ENCODE measurements around the gene CRYBG2. TPM values are rescaled to one million over a fixed set of nuclear protein-coding genes. Genes with fewer than 3 reads are reported as not detected.
"Not testable (repeated sequence)": the region's sequence is repeated elsewhere in the genome, so short reads cannot be mapped to it uniquely, and the experiment has no call there.

Gene CRYBG2
- total RNA-seq, 1 donor from 2014 or later, result 7.0 TPM

DNA sequence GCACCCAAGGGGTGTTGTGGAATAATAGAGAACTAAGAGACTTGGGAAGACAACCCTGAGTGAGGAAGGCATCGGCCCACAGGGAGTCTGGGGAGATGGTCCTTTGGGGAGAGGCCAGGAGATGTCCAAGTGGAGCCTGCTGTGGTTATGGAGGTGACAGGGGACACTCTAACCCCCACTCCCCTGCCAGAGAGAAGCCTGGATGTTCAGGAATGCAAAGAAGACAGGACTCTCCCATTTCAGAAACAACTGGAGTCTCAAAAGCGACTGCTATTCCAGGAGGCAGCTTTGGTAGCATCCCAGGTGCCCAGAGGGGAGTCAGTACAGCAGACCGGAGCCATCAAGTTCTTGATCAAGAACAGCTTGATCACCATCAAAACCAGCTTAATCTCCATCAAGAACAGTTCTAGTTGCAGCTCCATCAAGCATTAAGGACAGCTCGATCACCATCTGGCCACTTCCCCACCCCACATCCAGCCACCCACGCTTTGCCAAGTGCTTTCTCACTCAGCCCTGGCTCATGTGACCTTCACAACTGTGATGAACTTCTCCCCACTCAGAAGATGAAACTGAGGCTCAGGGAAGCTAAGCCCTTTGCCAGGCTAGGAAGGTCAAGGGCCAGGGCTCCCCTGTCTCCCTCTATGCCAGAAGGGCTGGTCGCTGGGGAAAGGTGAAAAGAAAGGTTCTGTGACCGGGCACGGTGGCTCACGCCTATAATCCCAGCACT is 35.4 kb downstream of the CRYBG2 start:
- no peak for DNase-seq (ENCODE audit: low spot score)

DNA sequence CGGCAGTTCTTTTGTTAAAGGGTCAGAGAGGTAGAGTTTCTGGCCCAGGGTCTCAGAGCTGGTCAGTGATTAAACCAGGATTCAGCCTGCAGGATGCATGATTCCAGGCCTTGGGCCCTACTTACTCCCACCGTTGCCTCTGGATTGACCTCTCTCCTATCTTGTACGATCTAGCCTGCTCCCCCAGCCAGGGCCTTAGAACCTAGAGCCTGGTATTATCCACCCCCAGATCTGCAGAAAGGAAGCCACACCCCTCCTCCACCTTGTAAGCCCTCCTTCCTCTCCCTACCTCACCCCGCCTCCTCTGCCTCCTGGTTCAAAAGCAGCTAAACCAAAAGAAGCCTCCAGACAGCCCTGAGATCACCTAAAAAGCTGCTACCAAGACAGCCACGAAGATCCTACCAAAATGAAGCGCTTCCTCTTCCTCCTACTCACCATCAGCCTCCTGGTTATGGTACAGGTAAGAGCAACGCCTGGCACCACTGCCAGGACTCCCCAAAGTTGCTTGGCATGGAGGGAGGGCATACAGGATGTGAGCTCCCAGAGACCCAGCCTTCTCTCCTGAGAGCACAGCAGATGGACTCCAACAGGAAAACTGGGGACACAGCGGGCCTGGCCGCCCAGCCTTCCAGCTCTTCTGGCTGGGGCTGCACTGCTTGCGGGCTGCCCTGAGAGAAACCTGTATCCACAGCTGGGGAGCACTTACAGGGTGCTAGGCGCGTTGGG is 36.2 kb downstream of the CRYBG2 start, which contains the start of gene CD52:
TSS of gene CD52 (plus strand) at position 347 of the 726 bp plus-strand sequence. CDS start at position 407, 60 bp downstream.
- no peak for DNase-seq (ENCODE audit: low spot score)

DNA sequence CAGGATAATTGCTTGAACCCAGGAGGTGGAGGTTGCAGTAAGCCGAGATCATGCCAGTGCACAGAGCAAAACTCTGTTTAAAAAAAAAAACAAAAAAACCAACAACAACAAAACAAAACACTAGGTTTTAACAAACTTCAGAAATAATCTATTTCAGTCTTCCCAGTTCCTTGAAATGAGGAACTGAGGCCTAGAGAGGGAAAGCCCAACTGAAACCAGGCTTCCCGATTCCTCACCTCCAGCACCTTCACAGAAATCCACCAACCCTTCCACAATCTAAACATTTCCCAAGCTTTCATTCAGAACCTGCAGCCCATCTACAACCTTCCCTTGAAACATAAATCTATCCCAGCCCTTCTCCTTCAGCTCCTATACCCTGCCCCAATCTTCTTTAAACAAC is 36.8 kb downstream of the CRYBG2 start:
- DNase-seq (ENCODE audit: low spot score), result no peak

DNA sequence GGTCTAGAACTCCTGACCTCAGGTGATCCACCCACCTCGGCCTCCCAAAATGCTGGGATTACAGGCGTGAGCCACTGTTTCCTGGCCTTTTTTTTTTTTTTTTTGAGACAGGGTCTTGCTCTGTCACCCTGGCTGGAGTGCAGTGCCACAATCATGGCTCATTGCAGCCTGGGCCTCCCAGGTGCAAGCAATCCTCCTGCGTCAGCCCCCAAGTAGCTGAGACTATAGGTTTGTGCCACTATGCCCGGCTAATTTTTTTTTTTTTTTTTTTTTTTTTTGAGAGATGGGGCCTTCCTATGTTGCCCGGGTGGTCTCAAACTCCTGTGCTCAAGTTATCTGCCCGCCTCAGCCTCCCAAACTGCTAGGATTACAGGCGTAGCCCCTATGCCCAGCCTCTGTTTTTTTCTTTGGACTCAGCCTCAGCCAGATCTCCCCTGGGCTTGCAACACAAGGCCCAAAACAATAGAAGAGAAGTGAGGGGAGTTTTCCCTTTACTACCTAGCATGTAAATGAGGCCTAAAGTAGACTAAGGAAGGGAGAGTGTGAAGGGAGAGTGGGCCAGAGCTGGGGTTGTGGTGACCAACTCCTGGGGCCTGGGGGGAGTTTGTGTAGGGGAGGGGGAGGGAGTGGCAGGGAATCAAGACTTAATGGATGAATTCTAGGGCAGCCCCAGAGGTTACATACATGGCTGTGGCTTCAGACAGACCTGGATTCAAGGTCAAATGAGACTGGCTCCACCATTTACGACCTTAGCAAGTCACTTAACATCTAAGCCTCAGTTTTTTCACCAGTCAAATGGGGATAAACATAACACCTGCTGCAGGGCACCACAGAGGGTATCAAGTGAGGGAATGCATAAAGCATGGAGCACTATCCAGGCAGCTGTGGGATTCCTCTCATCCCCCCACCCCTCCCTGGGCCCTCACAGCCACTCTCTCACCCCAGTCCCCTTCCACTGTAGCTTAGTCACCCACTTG is 37.8 kb downstream of the CRYBG2 start:
- DNase-seq (ENCODE audit: low spot score), result no peak

DNA sequence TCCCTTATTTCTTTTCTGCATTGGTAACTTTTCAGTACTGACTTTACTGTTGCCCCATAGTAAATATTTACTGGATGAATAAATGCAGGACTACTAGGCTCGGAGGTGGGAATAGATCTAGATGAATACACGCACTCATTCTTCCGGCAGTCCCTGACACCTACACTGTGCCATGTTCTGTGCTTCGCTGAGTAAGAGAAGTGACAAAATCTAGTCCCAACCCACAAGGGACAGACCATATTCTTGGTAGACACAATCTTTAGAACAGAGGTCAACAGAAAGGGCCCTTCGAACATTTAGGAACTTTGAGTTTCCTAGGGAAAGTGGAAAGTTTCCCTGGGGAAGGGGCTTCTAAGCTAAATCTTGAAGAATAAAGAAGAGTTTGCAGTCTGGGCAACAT is 39.4 kb downstream of the CRYBG2 start:
- DNase-seq (ENCODE audit: low spot score), result no peak

DNA sequence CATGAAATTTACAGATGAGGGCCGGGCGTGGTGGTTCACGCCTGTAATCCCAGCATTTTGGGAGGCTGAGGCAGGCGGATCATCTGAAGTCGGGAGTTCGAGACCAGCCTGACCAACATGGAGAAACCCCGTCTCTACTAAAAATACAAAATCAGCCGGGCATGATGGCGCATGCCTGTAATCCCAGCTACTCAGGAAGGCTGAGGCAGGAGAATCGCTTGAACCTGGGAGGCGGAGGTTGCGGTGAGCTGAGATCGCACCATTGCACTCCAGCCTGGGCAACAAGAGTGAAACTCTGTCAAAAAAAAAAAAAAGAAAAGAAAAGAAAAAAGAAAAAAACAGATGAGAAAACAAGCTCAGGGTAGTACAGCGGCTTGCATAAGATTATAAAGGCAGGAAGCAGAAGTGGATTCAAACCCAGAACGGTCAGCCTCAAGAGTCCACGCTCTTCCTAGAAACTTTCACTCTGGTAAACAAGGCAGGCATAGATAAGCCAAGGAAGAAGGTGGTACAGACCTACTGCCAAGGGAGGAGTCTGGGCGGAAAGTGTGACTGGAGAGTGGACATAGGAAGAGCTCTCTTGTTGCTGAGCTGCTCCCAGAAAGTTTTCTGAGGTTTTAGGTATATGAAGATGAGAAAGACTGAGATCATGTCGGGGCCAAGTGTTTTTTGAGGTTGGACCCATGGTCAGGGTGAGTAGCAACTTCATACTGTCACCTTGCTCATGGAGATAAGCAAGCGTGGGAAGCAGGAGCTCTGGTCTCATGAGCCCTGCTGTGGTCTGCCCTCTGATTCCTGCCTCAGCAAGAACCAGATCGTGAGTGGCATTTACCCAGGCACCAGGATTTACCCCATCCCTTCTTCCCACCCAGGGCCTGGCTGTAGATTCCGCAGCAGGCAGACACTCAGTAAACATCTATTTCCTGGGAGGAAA is 45.7 kb downstream of the CRYBG2 start:
- not testable (repeated sequence) for DNase-seq (ENCODE audit: low spot score)

DNA sequence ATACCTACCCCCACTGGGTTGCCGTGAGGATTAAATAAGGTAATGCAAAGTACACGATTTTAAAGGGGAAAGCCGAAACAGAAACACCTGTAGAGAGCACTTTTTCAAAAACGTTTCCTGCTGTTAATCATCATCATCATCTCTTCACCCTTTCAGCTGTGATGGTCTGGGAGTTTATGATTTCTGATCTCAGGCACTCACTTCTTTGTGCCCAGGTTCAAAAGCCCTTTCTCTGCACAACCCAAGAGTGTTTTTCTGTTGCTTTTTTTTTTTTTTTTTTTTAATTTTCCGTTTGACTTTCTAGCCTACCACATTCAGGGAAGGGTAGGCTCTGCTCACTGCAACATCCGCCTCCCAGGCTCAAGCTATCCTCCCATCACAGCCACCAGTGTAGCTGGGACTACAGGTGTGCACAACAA is 46.6 kb downstream of the CRYBG2 start:
- no peak for DNase-seq (ENCODE audit: low spot score)

DNA sequence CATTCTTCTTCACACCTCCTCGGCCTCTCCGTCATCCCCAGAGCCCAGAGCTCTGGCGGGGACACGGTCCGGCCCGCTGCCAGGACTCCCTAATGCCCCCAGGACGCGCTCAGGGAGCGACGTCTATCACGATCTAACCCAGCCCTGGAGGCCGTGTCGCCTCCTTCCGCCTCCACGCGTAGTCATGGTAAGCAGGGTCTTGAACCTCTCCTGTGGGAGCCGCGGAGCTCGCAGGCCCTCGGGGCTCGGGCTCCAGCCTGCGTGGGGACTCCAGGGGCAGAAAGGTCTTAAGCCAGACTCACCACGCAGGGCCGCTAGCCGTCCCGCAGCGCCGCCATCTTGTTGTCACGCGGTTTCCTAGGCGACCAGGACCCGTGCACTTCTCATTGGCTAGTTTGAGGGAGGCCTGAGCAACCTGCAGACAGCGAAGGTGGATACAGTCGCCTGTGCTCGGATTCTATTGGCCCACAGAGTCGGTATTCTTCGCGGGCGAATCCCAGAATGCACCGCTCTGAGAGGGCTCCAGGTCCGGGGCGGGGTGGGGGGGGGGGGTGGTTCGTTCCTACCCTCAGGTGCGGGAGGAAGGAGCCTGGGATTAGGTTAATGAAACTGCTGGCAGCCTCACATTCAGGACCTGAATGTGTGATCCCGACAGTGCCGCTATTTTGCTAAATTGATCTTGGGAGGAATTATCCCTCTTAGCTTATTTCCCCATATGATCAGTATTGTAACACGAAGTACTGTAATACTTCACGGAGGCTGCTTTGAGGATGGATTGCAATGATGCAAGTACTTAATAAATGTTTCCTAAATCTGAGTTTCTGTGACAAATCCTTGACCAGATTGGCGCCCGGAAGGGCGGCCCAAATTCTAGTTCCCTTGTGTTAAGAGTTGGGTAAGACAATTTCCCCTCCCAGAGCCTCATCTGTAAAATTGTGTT is 47.4 kb downstream of the CRYBG2 start, which contains the start of gene UBXN11:
TSS of gene UBXN11 (minus strand) at position 347 of the 940 bp plus-strand sequence. CDS start 3,753 bp downstream, outside the sequence.
- peak; percentile 95 for DNase-seq (ENCODE audit: low spot score)

DNA sequence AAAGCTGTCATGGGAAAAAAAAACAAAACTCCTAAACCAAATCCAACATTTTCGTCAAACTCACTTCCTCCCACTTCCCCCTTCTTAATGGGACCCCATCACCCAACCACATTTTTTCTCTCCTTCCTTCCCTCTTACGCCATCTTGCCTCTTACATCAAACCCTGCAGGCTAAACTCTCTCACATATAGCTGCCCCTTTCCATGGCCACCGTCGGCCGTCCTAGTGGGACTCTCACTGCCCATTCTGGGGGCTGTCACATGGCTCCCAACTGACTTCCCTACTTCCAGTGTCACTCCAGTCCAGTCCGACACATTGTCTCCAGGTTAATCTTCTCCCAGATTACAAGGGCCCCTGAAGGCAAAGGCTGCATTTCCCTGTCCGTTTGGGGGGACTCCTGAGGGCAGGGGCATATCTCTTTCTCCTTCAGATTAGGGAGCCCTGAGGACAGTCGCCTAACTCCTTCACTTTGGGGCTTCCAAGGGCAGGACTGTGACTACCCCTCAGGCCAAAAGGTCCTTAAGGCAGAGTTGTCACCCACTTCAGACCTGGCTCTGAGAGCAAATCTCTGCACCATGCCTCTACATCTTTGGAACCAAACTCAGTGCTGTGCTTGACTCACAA is 48.2 kb downstream of the CRYBG2 start:
- DNase-seq (ENCODE audit: low spot score), result no peak

DNA sequence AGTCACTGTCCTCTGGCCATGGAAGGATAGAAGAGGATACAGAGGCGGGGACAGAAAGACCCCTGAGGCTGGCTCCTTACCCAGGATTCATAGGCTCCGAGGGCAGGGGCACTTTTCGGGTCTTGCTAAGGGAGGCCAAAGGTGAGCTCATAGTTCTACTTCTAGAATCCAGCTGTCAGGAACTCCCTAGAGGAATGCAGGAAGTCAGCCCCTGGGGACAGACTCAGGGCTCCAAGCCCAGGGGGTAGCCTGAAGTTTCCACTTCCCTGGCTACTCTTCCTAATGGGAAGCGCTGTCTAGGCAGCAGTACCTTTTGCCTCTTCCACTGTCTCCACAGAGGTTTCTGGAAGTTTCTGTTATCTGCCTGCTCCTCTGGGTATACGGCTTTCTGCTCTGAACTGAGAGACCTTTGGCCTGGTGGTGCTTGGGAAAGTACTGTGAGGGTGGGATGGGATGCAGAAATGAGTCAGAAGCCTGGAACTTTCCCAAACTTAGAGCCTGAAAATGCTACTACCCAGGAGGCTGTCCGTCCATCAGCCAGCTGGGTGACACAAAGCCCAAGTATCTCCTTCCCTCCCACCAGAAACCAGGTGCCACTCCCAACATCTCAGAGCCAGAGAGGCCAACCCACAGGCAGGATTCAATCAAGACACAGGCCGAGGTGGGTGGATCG is 51.1 kb downstream of the CRYBG2 start:
- peak; percentile 44 for DNase-seq (ENCODE audit: low spot score)

DNA sequence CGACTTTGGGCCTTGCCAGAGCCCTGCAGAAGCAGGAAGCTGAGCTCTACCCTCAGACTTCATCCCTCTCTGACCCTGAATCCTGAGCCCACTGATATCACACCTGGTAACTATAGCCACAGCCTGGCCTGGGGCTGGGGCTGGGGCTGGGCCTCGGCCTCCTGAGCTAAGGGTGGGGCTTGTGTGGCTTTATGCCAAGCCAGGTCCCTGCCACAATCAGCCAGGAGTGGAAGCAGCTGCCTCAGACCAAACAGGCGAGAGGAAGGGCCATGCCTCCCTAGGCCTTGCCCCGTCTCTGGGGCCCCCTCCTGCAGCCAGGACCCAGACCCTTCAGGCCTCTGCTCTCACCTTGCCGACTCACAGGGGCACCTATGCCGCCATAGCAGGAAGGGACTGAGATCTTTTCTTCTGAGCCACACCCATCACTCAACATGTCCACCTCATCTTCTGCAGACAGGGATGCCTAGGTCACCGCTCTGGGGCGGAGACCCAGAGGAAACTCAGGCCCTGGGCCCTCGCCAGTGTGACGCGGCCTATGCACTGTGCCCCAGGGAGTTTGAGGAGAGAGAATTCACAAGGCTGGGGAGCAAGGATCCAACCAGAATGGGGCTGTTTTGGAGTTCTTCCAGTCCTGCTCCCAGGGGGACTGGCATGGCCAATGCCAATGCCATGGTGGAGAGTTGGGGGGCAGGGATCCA is 53.2 kb downstream of the CRYBG2 start:
- DNase-seq (ENCODE audit: low spot score), result no peak

DNA sequence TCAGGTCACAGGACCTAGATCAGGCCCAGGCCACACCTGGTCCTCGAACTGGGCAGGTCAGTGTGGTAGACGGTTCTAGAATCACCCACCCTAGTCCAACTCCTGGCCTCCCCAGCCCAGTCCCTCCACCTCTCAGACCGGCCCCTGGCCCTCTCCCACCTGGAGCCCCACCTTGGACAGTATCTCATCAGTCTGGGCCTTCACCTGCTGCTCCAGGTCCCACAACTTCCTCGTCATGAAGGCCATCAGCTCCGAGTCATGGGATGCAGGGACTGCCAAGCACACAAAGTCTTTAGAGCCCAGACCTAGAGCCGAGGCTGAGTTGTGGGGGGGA is 56.2 kb downstream of the CRYBG2 start:
- no peak for DNase-seq (ENCODE audit: low spot score)

DNA sequence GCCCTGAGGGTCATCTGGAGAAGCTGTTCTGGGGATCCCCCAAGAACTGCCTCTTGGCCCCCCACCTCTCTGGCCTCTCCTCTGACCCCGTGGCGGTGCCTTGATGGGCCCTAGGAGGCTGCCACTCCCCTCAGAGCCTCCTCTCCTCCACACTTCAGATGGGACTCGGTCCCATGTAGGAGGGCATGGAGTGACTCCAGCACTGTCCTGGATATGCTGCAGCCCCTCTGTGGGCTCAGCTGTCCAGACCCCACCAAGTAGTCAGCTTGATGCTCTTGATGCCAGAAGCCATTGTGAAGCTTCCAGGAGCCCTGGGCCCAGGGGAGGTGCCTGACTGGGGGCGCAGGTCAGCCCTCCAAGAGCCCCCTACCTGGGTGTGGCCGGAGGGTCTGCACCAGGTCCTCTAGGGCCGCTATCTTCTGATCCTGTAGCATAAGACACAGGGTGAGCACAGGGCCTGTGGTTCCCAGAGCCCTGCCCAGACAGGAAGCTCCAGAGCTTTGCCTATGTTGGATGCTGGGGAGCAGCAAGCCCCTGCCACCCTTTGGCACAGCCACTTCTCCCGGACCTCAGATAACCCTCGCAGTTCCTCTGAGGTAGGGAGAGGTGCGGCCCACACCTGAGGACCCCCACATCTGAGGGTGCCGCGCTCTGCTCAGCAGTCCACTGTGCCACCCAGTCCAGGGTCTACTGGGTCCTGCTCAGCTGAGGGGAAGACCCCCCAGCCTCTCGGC is 56.7 kb downstream of the CRYBG2 start:
- no peak for DNase-seq (ENCODE audit: low spot score)

DNA sequence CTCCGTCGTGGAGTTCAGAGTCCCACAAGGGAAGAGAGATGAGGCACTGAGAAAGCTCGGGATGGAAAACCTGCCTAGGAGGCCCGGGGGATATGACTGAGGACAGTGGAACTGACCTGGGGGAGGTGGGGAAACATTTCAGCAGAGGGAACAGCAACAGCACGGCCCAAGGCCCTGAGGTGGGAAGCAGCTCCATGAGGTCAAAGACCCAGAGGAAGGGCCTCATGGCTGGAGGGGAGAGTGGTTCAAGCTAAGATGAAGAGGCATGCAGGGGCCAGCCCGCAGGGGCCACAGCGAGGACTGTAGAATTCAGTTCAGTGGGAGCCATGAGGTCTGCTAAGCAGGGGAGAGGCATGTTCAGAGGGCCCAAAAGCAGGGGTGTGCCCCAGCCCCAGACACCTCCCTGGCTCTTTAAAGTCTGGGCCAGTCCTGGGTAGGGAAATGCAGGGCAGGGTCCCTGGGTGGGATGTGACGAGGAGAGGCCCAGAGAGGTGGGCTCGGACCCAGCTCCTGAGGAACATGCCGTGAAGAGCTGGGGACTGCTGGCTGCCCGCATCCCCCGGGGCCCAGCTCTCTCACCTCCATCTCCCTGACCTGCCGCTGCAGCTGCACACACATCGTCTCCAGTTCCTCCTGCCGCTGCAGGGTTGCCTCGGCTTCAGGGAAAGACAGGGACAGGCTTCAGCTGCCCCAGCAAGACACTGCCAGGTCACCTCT is 57.4 kb downstream of the CRYBG2 start:
- no peak for DNase-seq (ENCODE audit: low spot score)

DNA sequence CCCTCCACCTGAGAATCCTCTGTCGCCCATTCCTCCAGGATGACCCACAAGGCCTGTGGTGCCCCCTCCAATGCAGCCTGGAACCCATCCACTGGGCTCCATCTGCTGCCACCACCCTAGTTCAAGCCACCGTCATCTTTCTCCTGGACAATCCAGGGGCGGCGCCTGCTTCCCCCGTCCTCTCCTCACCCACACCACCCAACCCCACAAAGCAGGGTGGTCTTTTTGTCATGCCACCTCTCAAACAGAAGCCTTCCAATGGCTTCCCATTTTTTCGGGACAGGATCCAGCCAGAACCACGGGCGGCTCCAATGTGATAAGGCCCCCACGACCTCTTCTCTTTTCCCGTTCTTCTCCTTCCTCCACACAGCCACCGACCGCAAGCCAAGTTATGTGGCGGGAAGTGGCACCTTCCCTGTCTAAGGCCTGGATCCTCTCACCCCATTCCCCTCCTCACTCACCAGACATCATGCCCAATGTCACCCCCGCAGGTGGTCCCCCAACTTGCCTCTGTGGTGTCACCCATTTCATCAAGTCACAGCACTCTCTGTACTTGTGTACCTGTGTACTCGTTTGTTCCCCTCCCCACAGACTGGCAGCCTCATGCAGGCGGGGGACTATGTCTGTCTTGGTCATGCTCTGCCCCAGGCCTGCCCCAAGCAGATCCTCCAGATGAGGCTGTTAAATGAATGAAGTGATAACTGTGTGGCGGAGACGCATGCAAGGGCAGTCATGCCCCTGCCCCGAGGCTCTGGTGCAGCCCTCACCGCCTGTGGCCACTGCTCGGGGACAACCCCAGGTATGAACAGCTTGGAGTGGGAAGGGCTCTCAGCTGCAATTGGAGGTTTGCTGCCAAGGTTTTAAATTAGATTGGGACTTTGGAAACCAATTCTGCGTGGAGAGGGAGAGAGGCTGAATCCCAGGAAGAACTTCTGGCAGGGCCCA is 58.5 kb downstream of the CRYBG2 start:
- DNase-seq (ENCODE audit: low spot score), result no peak
